Activated gamma-delta T cell treated with Interleukin-2 at 50 U/mL for 16 hours (primary cell): ENCODE measurements around the gene CLEC16A.

Experiments
- DNase-seq: peaks from one replicate; pipeline ENCODE4 v3.0.0-alpha.2; 2020

The CLEC16A gene

DNA sequence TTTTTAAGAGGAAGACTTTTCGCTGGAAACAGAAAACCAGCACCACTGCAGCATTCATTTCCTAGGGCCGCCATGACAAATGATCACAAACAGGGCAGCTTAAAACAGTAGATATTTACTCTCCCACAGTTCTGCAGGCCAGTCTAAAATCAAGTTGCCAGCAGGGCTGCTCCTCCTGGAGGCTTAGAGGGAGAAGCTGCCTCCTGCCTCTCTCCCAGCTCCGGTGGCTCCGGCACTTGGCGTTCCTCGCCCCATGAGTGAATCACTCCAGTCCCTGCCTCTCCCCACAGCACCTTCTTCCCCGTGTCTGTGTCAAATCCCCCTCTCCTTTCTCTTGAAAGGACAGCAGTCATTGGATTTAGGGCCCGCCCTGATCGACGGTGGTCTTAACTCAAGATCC, 239.6 kb downstream of the CLEC16A start:
- DNase-seq = no peak

DNA sequence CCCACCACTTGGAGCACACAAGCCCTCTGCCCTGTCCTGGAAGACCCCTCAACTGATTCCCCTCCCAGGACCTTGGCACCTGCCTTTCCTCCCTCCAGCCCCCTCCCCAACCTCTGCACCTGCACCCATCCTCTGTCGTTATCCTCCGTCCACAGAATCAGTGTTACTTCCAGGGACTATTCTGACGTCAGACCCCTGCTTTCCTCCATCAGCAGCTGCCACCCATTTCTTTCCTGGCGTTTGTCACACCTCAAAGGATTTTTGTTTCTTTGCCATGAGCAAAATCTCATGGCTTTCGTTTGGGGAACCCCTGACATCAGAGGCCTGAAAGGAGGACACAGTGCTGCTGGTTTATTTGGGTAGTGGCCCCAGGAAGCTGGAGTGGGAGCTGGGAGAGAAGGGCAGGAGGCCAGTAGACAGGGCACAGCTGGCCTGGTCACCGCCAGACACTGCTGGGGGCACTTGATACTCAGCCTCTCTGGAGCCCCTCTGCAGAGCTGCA, 243.2 kb downstream of the CLEC16A start:
- DNase-seq = no peak

DNA sequence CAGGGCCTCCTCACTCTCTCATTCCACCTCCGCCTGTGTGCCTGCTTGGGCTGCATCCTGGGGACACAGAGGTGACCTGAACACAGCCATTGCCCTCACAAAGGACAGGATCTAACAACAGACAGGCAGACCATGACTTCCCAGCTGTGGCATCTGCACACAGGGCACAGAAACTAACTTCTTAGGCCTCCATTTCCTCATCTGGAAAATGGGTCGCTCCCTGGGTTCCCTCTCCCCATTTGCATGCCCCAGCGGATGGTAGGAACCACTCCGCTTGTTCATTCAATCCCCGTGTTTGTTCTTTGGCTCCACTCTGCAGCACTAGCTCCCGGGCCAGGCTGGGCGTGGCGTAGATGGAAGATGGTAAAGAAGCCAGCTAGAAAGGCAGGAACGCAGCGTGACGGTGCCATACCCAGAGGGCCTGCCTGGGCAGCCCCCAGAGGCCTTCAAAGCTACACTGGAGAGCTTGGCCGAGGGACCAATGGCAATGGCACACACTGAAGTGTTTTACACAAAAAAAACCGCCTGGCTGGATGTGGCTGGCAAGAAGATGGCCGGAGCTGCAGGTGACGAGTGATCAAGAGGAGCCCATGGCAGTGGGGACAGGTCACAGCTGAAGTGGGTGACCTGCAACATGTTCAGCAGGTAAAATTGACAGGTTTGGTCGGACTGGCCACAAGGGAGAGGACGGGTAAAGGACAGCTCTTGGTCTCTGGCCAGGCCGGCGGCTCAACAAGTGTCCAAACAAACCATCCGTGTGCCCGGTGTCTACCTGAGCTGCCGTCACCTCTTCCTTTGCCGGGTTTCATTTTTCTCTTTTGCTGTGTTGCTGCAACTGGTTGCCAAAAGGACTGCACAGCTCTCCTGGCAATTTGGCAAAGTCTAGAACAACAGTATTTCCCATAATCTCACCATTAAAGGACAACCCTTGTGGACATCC, 244.7 kb downstream of the CLEC16A start:
- no peak for DNase-seq

DNA sequence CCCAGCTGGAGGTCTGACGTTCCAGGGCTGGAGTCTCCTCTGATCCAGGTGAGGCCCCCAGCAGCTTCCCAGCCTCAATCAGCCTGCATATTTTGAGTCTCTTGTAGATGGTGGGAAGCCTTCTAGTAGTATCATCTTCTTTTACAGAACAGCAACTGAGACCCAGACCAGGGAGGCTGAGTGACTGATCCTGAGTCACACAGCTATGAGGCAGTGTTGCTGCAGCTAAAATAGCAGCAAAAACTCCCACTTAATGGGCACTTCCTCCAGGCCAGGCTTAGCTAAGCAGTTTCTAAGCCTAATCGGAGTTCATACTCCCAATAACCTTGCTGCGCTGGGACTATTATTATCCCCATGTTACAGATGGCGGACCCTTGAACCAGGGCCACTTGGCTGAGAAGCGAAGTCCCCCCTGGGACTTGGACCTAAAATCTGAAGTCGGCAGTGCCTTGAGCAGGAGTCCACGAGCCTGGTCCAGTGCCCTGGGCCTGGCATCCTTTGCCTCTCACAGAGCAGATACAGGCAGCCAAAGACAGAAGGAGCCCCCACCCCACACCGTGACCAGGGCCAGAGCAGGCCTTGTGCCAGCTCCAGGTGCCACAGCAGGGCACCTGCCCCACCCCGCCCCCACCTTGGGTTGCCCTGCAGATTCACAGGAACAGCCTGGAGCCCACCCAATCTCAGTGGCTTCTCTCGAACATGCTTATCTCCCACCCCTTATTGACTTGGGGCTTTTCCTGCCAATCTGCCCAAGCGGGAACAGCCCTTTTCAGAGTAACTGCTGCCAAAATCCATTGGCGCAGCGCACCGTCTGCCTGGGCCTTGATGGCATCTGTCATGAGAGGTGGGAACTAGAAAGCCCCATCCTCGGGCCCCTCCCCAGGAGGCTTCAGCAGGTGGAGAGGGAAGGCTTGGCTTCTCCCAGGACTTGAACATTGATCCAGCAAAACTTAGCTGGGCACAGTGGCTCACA, 246.5 kb downstream of the CLEC16A start:
- DNase-seq = no peak

DNA sequence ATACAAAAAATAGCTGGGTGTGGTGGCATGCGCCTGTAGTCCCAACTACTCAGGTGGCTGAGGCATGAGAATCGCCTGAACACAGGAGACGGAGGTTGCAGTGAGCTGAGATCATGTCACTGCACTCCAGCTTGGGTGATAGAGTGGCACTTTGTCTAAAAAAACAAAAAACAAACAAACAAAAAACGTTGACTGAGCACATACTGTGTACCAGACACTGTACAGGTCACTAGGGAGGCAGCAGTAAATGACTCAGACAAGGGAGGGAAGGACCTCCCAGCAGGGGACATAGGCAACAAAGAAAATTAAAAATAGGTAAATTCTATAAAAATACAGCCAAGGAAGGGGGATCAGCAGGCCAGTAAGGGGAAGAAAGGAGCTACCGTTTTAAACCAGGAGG, 247.3 kb downstream of the CLEC16A start:
- no peak for DNase-seq

DNA sequence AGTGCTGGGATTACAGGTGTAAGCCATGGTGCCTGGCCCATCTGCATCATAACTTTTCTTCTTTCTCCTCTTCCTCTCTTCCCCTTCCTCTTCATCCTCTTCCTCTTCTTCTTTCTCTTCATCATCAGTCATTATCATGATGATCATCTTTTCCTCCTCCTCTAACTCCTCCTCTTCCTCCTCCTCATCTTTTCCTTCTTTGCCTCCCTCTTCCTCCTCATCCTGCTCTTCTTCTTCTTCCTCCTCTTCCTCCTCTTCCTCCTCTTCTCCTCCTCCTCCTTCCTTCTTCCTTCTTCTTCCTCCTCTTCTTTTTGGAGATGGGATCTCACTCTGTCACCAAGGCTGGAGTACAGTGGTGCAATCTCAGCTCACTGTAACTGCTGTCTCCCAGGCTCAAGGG, 249.1 kb downstream of the CLEC16A start:
- no peak for DNase-seq

DNA sequence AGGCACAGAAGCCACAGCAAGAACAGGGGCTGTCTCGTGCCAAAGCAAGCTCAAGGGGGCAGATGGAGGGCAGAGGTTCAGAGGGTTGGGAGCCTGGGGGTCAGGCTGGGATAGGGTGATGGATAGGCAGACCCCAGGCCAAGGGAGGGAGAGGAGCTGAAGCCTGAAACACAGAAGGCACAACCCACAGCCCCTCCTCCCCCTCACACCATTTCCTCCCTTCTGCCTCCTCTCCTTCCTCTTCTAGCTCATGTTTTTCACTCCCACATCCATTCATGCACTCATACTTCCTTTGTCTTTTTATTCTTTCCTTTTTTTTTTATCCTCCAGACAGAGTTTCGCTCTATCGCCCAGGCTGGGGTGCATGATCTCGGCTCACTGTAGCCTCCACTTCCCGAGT, 250.5 kb downstream of the CLEC16A start:
- DNase-seq = no peak

DNA sequence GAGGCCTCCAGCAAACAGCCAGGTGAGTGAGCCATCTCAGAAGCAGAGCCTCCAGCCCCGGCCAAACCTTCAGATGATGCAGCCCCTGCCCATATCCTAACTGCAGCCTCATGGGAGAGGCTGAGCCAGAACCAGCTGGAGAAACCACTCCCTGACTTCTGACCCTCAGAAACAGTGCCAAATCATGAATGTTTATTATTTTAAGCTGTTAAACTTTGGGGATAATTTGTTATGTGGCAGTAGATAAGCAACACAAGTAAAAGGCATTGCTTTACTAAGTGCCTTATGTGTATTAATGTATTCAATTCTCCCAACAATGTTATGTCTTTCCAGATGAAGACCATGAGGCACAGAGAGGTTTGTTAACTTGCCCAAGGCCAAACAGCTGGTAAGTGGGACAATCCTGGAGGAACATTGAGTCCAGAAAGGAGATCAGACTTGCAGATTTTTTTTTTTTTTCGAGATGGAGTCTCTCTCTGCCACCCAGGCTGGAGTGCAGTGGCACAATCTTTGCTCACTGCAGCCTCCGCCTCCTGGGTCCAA, 252.0 kb downstream of the CLEC16A start:
- no peak for DNase-seq

DNA sequence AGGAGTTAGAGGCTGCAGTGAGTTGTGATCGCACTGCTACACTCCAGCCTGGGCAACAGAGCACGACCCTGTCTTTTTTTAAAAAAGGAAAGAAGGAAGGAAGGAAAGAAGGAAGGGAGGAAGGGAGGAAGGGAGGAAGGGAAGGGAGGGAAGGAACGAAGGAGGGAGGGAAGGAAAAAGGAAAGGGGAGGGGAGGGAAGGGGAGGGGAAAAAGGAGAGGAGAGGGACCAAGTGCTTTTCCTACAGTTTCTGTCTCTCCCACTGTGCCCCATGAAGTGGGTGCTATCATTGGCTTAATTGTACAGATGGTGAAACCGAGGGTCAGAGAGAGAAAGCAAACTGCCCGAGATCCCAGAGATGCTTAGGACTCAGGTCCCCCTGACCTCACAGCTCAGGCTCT, 254.0 kb downstream of the CLEC16A start:
- no peak for DNase-seq

DNA sequence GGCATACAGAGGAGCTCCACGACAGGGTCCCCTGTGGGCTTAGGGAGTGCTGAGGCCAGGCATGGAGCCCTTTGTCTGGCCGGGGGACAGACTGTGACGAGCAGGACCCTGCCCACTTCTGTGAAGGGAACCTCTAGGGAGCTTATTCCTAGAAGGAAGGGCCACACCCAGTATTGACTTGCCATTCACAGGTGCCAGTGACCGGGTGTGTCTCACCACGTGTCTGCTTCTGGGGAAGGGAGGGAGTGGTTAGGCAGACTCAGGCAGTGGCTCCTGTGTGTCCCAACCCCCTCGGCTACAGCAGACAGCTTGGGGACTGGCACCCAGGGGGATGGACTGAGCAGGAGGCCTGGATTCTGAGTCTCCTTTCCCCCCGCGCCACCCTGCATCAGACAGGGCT, 254.5 kb downstream of the CLEC16A start:
- DNase-seq = no peak

DNA sequence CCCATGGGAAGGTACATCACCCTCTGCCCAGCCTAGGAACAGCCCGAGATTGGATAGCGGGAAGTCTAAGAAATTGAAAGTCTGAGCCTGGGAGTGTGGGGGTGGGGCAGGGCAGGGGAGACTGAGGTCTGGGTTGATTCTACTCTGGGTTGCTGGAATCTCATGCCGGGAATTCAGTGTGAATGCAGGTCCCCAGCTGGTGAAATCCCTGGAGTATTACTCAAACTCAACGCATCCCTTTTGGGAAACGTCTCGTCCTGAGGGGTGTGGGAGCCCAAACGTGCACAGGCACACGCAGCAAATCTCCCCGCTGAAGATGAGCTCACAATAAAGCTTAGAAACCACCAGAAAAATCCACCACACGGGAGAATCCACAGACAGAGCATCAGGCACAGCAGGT, 256.2 kb downstream of the CLEC16A start:
- DNase-seq = no peak

DNA sequence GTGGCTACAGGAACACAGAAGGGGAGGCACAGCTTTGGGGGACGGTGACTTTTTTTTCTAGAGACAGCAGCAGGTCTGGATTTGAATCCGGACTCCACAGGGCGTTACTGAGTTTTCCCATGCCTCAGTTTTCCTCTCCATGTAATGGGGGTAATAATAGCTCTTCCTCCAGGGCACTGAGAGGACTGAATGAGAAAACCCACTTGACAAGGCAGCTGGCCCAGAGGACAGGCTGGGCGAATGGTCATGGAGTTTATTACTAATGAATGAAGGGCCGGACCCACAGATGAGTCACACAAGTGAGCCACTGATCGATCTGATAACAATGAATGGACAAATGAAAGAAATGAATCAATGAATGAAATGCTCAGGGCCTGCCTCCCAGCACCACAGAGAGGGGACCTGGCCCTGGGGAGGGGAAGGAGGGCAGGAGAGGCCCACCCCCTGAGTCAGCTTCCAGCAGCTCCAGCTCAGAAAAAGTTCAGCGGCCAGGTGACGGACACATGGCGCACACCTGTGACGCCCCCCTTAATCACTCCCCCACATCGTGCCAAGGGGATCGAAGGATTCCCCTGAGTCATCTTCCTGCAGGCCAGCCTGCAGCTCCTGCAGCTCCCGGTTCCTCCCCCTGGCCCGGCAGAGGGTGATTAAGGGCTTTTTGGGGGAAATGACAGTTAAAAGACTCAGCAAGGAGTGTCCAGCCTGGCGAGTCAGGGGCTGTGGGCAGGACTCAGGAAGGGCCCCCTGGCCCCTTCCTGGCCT, 257.3 kb downstream of the CLEC16A start:
- DNase-seq = no peak

DNA sequence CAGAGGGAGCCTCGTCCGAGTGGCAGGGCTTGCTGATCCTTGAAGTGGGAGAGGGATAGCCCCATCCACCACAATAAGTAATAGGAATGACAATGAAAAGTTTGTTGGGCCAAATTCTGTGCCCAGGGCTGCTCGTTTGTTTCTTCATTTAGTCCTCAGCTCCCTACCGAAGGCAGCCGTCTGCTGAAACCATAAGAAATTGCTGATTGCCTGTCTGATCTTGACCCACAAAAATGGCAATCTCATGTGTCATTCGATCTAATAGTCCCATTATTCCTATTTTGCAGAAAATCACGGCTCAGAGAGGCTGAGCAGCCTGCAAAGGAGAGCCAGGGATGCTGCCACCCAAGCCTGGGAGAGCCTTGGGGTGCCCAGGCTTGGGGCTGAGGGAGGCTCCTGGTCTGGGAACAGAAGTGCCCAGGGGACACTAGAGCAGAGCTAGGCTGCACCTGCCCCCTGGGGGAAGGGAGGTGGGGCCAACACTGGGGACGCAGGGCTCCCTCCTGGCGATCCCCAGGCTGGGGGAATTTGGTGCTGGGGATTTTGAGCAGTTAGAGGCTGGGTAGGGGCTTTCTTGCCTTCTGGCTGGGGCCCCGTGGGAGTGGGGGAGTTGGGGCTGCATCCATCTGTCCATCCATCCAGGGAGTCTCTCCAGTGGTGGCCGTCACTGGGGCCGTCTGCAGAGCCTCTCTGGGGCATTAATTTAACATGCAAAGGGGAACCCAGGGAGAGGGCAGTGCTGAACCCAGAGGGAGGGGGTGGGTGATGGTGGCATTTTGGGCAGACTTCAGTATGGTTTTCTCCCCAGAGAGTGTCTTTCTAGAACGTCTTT, 258.1 kb downstream of the CLEC16A start:
- DNase-seq = no peak

DNA sequence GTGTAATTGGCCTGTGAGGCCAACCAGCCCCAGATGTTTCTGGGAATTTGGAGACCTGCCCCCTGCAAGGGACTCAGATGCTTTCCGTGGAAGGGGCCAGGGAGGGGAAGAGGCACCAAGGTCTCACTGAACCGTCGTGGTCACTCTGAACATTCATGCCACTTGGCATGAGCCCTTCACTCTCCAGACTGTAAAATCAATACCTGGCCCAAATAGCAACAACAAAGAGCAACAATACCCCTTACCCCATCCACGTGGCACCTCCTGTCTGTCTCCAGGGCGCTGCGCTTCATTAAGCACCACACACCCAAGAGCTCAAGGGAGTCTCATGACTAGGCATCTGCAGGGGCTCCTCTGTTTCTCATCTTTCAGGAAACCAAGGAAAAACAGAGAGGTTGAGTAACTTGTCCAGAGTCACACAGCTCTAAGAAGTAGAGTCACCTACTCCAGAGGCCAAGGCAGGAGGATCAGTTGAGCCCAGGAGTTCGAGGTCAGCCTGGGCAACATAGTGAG, 258.8 kb downstream of the CLEC16A start:
- no peak for DNase-seq

DNA sequence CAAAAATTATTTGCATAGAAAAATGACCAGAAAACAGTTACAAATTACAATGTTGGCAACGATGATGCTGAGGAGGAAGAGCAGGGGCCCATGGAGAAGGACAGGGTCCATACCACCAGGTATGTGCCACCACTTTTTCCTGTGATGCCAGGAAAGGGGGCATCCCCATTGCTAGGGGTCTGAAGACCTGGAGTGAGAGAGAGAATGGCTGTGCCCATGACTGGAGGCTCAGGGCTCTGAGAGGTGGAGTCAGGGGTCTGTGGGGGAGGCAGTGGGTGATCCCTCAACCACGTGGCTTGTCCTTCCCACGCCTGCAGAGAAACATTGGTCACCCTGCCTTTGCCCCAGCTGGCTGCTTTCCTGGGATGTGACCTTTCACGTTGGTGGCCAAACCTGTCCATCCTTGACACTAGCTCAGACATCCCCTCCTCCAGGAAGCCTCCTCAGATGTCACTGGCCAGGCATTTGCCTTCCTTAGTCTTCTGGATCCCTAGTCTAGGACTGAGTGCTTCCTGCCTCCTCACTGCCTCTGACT, 260.2 kb downstream of the CLEC16A start:
- DNase-seq = no peak

DNA sequence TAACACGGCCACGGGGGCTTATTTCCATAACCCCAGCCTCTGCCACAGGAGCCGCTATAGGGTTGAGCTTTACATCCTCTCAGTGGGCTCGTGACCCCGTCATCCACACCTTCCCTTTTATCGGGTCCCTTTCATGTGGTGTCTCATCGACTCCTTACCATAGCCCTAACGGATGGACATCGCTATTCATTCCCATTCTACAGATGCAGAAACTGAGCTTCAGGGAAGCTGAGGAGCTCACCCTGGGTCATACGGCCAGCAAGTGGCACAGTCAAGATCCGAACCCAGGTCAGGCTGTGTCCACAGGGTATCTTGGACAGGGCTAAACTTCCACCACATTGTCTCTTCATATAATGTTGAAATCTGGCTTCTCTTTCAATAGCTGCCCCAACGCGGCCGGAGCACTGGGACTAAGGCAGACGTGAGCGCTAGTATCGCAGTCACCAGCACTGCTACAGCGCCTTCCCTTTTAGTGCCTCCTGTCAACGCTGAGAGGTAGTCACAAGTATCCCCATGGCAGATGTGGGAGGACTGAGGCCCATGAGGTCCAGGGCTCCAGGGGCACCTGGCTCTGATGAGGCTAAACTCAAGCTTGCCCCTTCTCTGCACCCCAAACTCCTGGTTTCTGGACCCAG, 260.8 kb downstream of the CLEC16A start:
- DNase-seq = no peak

DNA sequence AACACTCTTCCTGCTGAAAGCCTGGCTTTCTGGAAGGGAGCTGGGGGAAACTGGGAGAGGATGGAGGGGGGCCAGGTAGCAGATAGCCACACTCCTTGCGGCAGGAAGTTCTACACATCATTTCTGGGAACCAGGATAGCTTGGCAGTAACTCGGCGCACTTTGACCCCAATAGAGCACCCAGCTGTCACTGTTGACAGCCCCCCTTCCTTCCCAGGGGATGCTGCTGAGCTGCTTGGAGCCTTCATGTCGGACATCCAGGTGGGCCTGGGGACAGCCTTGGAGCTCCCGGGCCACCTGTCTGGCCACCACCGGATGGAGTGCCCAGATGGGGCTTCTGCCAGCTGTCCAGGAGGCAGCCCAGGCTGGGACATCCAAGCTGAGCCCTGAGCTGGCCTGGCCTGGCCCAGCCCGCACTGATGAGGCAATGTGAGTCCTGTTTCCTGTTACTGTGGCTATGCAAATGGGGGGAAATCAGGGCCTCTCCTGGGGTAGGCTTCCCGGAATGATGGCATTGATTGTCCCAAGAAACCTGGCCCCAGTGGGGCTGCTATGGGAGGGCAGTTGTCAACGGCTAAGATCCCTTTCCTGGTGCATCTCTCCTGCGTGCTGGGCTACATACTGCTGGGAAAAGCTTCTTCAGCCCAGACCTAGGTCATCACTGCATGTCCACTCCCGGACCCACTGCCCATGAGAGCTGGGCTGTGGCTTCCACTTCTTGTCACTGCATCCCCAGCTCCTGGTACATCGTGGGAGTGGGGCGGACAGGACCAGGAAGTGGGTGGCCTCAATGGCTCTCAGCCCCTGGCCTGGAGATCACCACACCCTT, 261.6 kb downstream of the CLEC16A start:
- DNase-seq = no peak

DNA sequence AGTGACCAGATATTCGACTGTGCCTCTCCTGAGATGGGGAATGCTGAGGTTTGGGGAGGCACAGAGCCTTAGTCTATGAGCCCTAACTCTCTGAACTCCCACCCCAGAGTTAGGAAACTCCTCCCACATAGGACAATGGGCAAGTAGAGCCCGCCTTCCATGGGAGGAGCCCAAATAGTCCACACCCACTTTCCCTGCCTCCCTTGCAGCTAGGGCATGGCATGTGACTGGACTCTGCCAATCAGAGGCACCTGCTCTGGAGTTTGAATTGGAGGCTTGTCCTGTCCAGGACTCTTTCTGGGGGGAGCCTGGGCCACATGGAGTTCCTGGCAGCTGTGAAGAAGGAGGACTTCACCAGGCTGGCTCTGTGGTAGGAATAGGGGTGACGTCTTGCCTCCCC, 263.3 kb downstream of the CLEC16A start:
- no peak for DNase-seq

DNA sequence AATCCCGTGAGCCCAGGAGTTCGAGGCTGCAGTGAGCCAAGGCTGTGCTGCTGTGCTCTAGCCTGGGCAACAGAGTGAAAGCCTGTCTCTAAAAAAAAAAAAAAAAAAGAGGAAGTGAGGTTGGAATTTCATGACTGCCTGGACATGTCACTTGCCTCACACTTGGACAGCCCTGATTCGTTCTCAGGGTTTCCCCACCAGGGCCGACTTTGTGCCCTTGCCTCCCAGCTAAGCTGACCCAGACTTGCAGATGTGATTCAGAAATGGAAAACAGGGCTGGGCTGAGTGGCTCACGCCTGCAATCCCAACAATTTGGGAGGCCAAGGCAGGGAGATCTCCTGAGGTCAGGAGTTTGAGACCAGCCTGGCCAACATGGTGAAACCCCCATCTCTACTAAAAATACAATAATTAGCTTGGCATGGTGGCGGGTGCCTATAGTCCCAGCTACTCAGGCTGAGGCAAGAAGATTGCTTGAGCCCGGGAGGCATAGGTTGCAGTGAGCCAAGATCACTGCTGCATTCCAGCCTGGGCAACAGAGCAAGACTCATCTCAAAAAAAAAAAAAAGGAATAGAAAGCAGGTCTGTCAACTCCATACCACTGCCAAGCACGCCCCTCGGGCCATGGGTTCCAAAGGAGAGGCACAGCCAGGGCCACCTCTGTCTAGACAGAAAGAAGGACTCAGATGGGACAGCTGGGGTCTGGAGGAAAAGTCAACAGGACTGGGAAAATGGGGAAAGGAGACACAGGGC, 264.7 kb downstream of the CLEC16A start:
- DNase-seq = no peak
